Measurements from ENCODE around the gene ZNF423. TPM values are rescaled to one million over a fixed set of nuclear protein-coding genes. Genes with fewer than 3 reads are reported as not detected.

ZNF423 gene
- total RNA-seq, 1 donor from 2014 or later = 19.8 TPM

DNA sequence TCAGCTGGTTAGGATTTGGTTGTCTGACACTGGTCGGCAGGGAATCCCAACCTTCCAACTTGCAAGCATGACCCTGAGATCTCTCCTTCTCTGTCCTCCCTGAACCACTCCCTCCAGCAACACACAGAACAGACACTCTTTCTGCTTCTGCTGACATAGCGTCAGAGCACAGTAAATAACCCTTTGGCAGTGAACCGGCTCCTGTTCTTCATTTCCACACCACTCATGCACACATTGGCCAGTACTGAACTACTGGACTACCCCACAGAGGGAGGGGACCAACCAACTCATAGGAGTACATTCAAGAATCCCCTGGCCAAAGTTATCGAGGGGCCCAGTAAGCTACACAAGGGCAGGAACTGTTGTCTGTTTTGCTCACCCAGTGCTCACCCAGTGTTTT lies 138.2 kb downstream of the ZNF423 start:
- Mint-ChIP-seq H3K4me1 (peaks cover 4% of the 10 kb centered on the region), H3K27ac (no peak overlapping the region), H3K9me3 (peaks cover 11% of the 10 kb centered on the region), H3K4me3 (no peak overlapping the region), H3K36me3 (peaks cover 2% of the 10 kb centered on the region), H3K27me3 (ENCODE audit: low read depth) (no peaks in the 10 kb centered on the region)
- DNase-seq (ENCODE audit: low spot score in 2 of 2, unreplicated experiment in 2 of 2) = no peak
- TF ChIP-seq, protein P1, sequence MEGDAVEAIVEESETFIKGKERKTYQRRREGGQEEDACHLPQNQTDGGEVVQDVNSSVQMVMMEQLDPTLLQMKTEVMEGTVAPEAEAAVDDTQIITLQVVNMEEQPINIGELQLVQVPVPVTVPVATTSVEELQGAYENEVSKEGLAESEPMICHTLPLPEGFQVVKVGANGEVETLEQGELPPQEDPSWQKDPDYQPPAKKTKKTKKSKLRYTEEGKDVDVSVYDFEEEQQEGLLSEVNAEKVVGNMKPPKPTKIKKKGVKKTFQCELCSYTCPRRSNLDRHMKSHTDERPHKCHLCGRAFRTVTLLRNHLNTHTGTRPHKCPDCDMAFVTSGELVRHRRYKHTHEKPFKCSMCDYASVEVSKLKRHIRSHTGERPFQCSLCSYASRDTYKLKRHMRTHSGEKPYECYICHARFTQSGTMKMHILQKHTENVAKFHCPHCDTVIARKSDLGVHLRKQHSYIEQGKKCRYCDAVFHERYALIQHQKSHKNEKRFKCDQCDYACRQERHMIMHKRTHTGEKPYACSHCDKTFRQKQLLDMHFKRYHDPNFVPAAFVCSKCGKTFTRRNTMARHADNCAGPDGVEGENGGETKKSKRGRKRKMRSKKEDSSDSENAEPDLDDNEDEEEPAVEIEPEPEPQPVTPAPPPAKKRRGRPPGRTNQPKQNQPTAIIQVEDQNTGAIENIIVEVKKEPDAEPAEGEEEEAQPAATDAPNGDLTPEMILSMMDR (IDR thresholded peaks at IDR 0.05; ENCODE audit: unreplicated experiment) = no peak

DNA sequence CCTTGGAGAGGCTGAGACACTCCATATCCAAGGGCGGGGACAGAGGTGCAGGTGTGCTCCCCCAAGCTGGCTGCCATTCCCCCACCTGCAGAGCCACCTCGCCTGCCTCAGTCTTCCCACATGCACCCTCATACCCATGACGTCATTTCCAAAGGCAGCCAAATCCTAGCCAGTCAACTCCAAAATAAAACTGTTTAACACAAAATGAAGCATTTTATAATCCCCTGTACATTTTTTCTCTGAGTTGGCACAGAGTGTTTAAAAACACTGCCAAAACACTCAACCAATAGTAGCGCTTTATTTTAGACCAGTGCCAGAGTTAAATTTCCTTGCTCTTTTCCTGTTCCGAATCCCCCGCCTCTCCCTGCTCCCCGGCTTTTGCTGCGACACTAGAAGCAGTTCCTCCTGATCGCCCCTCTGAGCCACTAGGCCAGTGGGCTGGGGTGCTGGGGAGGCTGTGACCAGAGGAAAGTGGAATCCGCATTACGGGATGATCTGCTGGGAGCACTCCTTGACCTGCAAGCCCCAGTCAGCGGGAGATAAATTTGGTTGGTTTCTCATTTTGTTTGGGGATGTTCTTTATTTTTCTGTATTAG lies 139.5 kb downstream of the ZNF423 start:
- peaks cover 4% of the 10 kb centered on the region for H3K4me1 Mint-ChIP-seq
- TF ChIP-seq, protein P1 (IDR thresholded peaks at IDR 0.05; ENCODE audit: unreplicated experiment) = no peak
- no peaks in the 10 kb centered on the region for H3K27me3 Mint-ChIP-seq (ENCODE audit: low read depth)
- no peak overlapping the region for H3K27ac Mint-ChIP-seq
- no peak for DNase-seq (ENCODE audit: low spot score in 2 of 2, unreplicated experiment in 2 of 2)
- peaks cover 8% of the 10 kb centered on the region for H3K9me3 Mint-ChIP-seq
- no peak overlapping the region for H3K4me3 Mint-ChIP-seq
- no peaks in the 10 kb centered on the region for H3K36me3 Mint-ChIP-seq

DNA sequence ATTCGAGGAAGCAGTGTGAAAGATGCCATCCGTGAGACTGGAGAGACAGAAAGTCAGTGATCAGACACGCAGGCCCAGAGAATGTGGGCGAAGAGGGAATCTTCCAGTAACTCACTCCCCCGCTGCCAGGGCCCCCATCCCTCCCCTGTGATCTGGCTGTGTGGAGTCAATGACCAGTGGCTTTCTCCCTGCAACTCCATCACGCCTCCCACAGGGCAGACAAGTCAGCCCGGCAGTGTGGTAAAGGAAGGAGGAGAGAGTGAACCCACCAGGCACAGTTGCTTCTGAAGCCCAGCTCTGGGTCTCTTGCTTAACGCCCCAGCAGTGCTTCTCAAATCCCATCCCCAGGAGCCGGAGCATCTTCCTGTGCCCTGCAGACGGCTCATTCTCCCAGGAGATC lies 142.1 kb downstream of the ZNF423 start:
- H3K4me1 Mint-ChIP-seq = peaks cover 4% of the 10 kb centered on the region
- no peak overlapping the region for H3K4me3 Mint-ChIP-seq
- no peaks in the 10 kb centered on the region for H3K36me3 Mint-ChIP-seq
- no peak for DNase-seq (ENCODE audit: low spot score in 2 of 2, unreplicated experiment in 2 of 2)
- peaks cover 5% of the 10 kb centered on the region for H3K9me3 Mint-ChIP-seq
- H3K27me3 Mint-ChIP-seq (ENCODE audit: low read depth) = no peaks in the 10 kb centered on the region
- H3K27ac Mint-ChIP-seq = no peak overlapping the region
- TF ChIP-seq, protein P1 (IDR thresholded peaks at IDR 0.05; ENCODE audit: unreplicated experiment) = no peak

DNA sequence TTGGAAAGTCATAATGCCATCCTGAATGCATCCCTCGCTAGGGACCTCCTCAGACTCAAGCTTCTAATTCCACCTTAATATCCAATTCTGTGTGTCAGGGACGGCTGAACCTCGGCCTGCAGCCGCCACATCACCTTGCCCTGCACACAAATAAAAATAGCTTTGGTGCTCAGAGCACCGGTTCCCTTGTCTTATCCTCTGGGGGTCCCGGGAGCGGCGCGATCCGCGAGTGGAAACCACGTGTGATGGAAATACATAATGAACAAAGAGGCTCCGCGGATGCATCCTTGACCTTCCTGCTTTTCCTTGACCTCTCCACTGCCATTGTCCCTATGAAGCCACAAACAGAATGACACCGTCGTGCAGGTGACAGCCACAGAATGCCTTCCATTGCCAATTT lies 143.4 kb downstream of the ZNF423 start:
- no peak overlapping the region for H3K4me3 Mint-ChIP-seq

DNA sequence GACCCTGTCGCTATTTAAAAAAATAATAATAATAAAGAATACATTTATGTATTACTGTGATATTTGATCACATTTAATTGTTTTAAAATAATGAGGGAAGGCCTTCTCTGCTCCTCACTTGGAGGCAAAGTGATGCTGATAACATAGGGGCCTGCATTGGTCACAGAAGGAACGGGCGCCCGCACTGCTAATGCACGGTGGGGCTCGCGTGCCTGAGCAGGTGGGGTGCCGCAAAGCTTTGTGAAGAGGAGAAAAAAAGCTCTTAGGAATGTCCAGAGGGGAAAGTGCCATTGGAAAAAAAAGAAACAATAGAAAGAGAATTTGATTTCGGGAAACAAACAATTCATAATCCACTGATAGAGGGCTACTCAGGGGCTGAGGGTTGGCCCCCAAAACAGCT lies 143.8 kb downstream of the ZNF423 start:
- Mint-ChIP-seq H3K27ac (no peak overlapping the region), H3K36me3 (no peaks in the 10 kb centered on the region), H3K9me3 (no peaks in the 10 kb centered on the region), H3K4me1 (peaks cover 4% of the 10 kb centered on the region), H3K27me3 (ENCODE audit: low read depth) (no peaks in the 10 kb centered on the region), H3K4me3 (no peak overlapping the region)
- TF ChIP-seq, protein P1 (IDR thresholded peaks at IDR 0.05; ENCODE audit: unreplicated experiment) = no peak
- no peak for DNase-seq (ENCODE audit: low spot score in 2 of 2, unreplicated experiment in 2 of 2)

More for the DNA sequence above, 143.4 kb downstream of the ZNF423 start:
- DNase-seq (ENCODE audit: low spot score in 2 of 2, unreplicated experiment in 2 of 2) = no peak
- peaks cover 4% of the 10 kb centered on the region for H3K4me1 Mint-ChIP-seq
- no peaks in the 10 kb centered on the region for H3K9me3 Mint-ChIP-seq
- H3K27ac Mint-ChIP-seq = no peak overlapping the region
- no peaks in the 10 kb centered on the region for H3K27me3 Mint-ChIP-seq (ENCODE audit: low read depth)
- no peaks in the 10 kb centered on the region for H3K36me3 Mint-ChIP-seq
- TF ChIP-seq, protein P1 (IDR thresholded peaks at IDR 0.05; ENCODE audit: unreplicated experiment) = no peak

DNA sequence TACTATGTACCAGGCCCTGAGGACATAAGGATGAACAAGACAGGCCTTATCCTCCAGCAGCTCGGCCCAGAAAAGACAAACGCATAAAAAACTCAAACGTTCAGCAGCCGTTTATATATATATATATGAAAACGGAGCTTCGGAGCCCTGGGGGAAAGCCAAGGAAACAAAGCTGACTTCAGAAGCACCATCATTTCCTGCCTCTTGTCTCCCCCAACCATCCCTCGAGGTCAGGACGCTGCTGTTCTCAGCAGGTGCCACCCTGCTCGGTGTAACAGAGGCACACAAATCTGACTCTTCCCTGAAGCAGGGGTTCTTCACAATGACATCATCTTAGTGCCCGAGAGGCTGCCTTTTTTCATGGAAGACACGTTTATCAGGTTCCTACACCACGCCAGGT lies 146.9 kb downstream of the ZNF423 start:
- no peak overlapping the region for H3K27ac Mint-ChIP-seq
- no peaks in the 10 kb centered on the region for H3K36me3 Mint-ChIP-seq
- no peak for DNase-seq (ENCODE audit: low spot score in 2 of 2, unreplicated experiment in 2 of 2)
- no peaks in the 10 kb centered on the region for H3K9me3 Mint-ChIP-seq
- no peak overlapping the region for H3K4me3 Mint-ChIP-seq
- no peaks in the 10 kb centered on the region for H3K27me3 Mint-ChIP-seq (ENCODE audit: low read depth)
- H3K4me1 Mint-ChIP-seq = peaks cover 10% of the 10 kb centered on the region
- TF ChIP-seq, protein P1 (IDR thresholded peaks at IDR 0.05; ENCODE audit: unreplicated experiment) = no peak
